RWPE2 (cell line): ENCODE data around the gene AKT1.

Experiments
- ATAC-seq: fragments of 200-7000 bp; cut with Tn5 transposase; 3 replicates; pipeline ENCODE4 v1.9.1; 2021; ENCODE audit warnings: low read depth
- DNase-seq: peaks from one replicate; pipeline ENCODE4 v3.0.0-alpha.2; 2020; ENCODE audit warnings: low spot score
- H3K27ac ChIP-seq: fragments of 450-650 bp; 2 replicates; pipeline ENCODE4 v1.5.1; 2017; ENCODE audit warnings: mild to moderate bottlenecking; ENCODE audit not compliant: poor library complexity, severe bottlenecking
- H3K27me3 ChIP-seq: fragments of 250-450 bp; sonication (Bioruptor Pico); 2 replicates; pipeline ENCODE4 v1.5.1; 2021; ENCODE audit warnings: mild to moderate bottlenecking, moderate library complexity; ENCODE audit not compliant: insufficient read depth, poor library complexity, severe bottlenecking
- H3K36me3 ChIP-seq: fragments of 250-450 bp; sonication (Bioruptor Pico); 2 replicates; pipeline ENCODE4 v1.5.1; 2020; ENCODE audit warnings: low read depth, mild to moderate bottlenecking, moderate library complexity
- H3K4me1 ChIP-seq: fragments of 250-450 bp; sonication (Bioruptor Pico); 2 replicates; pipeline ENCODE4 v1.5.1; 2021; ENCODE audit warnings: mild to moderate bottlenecking, moderate library complexity; ENCODE audit not compliant: insufficient read depth, poor library complexity, severe bottlenecking
- H3K4me3 ChIP-seq: fragments of 250-450 bp; sonication (Bioruptor Pico); 2 replicates; pipeline ENCODE4 v1.5.1; 2021; ENCODE audit warnings: mild to moderate bottlenecking, moderate library complexity; ENCODE audit not compliant: severe bottlenecking
- H3K9me3 ChIP-seq: fragments of 250-450 bp; sonication (Bioruptor Pico); 2 replicates; pipeline ENCODE4 v1.5.1; 2021; ENCODE audit warnings: mild to moderate bottlenecking, moderate library complexity; ENCODE audit not compliant: severe bottlenecking
- TF ChIP-seq, protein P1 (sequence below): fragments of 450-650 bp; IDR thresholded peaks from one replicate; pipeline ENCODE4 v1.5.1; 2017; ENCODE audit warnings: mild to moderate bottlenecking, moderate library complexity; ENCODE audit not compliant: poor library complexity, severe bottlenecking

The AKT1 gene

DNA sequence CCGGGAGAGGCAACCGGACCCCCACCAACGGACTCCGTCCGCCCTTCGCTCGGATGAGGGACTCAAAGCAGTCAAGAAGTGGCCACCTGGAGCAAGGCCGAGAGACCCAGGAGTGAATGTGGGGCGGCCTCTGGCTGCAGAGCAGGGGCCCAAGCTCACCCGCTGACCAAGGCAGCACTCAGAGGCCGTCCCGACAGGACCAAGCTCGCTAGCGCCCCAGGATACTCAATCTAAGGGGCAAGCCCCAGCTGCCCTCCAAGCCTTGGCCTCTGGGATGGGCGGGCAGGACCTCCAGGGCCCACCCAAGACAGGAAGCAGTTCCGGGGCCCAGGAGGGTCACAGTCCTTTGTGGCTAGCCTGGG lies 936 bp downstream of the AKT1 start:
- Histone ChIP-seq H3K9me3 (no peaks in the 10 kb centered on the region), H3K4me1 (peaks cover 7% of the 10 kb centered on the region), H3K4me3 (peak overlapping the region; percentile 88), H3K27ac (peak overlapping the region; percentile 74), H3K27me3 (no peaks in the 10 kb centered on the region), H3K36me3 (peaks cover 37% of the 10 kb centered on the region)
- TF ChIP-seq, protein P1, sequence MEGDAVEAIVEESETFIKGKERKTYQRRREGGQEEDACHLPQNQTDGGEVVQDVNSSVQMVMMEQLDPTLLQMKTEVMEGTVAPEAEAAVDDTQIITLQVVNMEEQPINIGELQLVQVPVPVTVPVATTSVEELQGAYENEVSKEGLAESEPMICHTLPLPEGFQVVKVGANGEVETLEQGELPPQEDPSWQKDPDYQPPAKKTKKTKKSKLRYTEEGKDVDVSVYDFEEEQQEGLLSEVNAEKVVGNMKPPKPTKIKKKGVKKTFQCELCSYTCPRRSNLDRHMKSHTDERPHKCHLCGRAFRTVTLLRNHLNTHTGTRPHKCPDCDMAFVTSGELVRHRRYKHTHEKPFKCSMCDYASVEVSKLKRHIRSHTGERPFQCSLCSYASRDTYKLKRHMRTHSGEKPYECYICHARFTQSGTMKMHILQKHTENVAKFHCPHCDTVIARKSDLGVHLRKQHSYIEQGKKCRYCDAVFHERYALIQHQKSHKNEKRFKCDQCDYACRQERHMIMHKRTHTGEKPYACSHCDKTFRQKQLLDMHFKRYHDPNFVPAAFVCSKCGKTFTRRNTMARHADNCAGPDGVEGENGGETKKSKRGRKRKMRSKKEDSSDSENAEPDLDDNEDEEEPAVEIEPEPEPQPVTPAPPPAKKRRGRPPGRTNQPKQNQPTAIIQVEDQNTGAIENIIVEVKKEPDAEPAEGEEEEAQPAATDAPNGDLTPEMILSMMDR = no peak
- DNase-seq (no peak), ATAC-seq (peak; percentile 33)

DNA sequence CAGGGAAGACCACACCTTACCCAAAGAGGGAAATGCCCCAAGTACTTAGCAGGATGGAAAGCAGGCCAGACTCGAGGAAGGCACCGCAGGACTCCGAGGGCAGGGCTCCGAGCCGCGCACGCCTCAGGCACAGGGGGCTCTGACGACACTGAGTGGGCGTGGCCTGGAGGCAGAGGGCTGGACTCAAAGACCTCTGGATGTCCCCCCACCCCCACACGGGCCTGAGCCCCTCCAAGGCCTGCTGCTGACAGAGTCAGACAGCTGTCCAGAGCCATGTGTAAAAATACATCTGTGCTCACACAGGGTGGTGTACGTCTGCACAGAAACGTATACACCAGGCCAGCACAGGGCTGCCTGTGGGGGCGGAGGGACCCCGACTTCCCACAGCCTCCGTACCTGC lies 1.4 kb downstream of the AKT1 start:
- peak overlapping the region; percentile 88 for H3K4me3 ChIP-seq

DNA sequence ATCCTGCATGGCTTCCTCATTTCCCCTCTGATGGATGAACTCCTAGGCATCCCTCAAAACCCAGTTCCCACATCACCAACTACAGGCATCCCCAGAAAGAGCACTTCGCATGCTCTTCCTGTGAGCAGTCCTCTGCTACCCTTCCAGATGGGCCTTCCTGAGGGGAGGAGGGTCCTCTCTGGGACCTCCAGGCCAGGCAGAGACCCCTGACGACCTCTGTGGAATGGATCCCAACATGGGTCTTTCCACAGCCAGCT lies 1.9 kb downstream of the AKT1 start:
- DNase-seq (no peak), ATAC-seq (no peak)
- Histone ChIP-seq H3K27me3 (no peaks in the 10 kb centered on the region), H3K4me1 (peaks cover 7% of the 10 kb centered on the region), H3K27ac (peak overlapping the region; percentile 74), H3K36me3 (peaks cover 47% of the 10 kb centered on the region), H3K4me3 (peak overlapping the region; percentile 88), H3K9me3 (no peaks in the 10 kb centered on the region)
- TF ChIP-seq, protein P1 = no peak

More for the DNA sequence above, 1.4 kb downstream of the AKT1 start:
- Histone ChIP-seq H3K27ac (peak overlapping the region; percentile 74), H3K27me3 (no peaks in the 10 kb centered on the region), H3K4me1 (peaks cover 7% of the 10 kb centered on the region), H3K36me3 (peaks cover 43% of the 10 kb centered on the region), H3K9me3 (no peaks in the 10 kb centered on the region)
- TF ChIP-seq, protein P1 = no peak
- peak; percentile 62 for ATAC-seq
- no peak for DNase-seq

DNA sequence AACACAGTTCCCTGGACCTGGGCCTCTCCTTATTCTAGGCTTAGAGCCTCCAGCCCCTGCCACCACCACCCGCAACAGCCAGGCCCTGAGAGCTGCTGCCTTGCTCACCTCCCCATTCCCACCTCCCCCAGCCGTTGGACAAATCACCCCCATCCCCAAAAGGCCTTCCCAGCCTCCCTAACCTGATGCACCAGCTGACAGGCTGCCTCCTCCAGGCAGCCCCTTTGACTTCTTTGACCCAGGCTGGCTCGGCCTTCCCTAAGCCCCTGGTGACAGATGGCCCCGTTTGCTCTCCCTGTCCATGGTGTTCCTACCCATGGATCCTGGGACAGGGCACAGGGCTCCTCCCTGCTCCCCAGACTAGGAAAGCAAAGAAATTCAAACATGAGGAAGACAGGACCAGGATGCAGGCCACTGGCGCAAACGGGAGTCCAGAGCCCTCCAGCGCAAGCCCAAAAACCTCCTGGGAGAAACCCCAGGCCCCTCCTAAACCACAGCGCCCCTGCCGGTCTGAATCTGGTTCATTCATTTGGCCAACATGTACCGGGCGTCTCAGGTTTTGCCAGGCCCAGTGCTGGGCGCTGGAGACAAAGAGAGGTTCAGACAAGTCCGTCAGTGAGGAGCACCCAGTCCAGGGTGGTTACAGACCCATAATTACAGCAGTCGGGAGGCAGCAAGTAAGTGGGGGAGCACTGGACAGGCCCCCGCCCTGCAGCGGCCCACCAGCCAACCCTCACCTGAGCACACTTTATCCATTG lies 2.4 kb downstream of the AKT1 start:
- Histone ChIP-seq H3K4me1 (peaks cover 7% of the 10 kb centered on the region), H3K27me3 (no peaks in the 10 kb centered on the region), H3K9me3 (no peaks in the 10 kb centered on the region), H3K36me3 (peaks cover 52% of the 10 kb centered on the region), H3K4me3 (no peak overlapping the region), H3K27ac (peak overlapping the region; percentile 74)
- TF ChIP-seq, protein P1 = no peak
- no peak for DNase-seq
- ATAC-seq = no peak

DNA sequence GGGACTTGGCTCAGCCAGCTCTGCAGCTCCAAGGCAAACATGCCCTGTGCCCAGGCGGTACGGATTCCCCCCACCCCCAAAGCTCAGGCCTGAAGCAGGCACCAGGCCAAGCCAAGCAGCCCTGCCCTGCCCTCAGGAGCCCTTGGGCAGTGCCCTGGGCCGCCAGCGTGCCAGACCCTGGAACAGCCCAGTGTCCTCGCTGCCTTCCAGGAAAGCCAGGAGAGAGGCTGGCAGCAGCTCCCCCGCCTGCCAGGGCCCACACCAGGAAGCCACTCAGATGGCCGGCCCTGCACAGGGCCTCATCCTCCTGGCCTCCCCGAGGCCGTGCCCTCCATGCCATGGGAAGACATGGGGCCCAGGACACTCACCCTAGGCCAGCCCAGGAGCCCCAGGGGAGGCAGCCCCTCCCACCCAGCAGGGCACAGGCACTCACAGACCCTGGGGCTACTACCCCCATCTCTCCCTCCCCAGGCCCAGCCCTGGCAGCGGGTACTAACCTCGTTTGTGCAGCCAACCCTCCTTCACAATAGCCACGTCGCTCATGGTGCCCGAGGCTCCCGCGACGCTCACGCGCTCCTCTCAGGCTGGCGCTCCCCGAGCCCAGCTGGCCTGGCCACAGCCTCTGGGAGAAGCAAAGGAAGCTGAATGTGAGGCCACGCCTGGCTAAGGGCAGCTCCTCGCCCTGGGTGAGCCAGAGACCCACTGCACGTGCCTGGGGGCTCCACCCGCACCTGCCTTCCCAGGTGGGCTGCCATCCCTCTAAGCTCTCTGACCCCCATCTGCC lies 3.3 kb downstream of the AKT1 start:
- Histone ChIP-seq H3K27ac (peak overlapping the region; percentile 74), H3K36me3 (peaks cover 55% of the 10 kb centered on the region), H3K4me3 (no peak overlapping the region), H3K9me3 (no peaks in the 10 kb centered on the region), H3K4me1 (peaks cover 7% of the 10 kb centered on the region), H3K27me3 (no peaks in the 10 kb centered on the region)
- DNase-seq = no peak
- ATAC-seq = no peak
- TF ChIP-seq, protein P1 = no peak
